MM.1S (cell line): ENCODE measurements around the gene ARHGEF38.

Experiments
- DNase-seq: peaks from one replicate; pipeline ENCODE4 v3.0.0-alpha.2; 2015
- H2AFZ ChIP-seq: fragments of 300-600 bp; sonication (generic); 2 replicates; pipeline ENCODE4 v1.6.0; 2016; ENCODE audit warnings: antibody characterized with exemption, low read length
- H3F3A ChIP-seq: fragments of 300-600 bp; sonication (generic); 2 replicates; pipeline ENCODE4 v1.6.1; 2016; ENCODE audit warnings: mild to moderate bottlenecking, antibody characterized with exemption, low read length, moderate library complexity, mixed read lengths; ENCODE audit not compliant: insufficient read depth
- H3K27ac ChIP-seq: fragments of 300-600 bp; sonication (generic); 2 replicates; pipeline ENCODE4 v1.5.1; 2016; ENCODE audit warnings: mild to moderate bottlenecking, low read length
- H3K27me3 ChIP-seq: fragments of 300-600 bp; sonication (generic); replicated peaks from 2 replicates; pipeline ENCODE4 v1.6.0; 2016; ENCODE audit warnings: low read length; ENCODE audit not compliant: insufficient read depth
- H3K36me3 ChIP-seq: fragments of 300-600 bp; sonication (generic); replicated peaks from 2 replicates; pipeline ENCODE4 v1.6.1; 2016; ENCODE audit warnings: mild to moderate bottlenecking, low read length, mixed read lengths; ENCODE audit not compliant: insufficient read depth
- H3K4me1 ChIP-seq: fragments of 300-600 bp; sonication (generic); 2 replicates; pipeline ENCODE4 v1.6.1; 2016; ENCODE audit warnings: low read length, mixed read lengths
- H3K4me2 ChIP-seq: fragments of 300-600 bp; sonication (generic); 2 replicates; pipeline ENCODE4 v1.6.0; 2016; ENCODE audit warnings: low read depth, low read length
- H3K4me3 ChIP-seq: fragments of 300-600 bp; sonication (generic); 2 replicates; pipeline ENCODE4 v1.5.1; 2016; ENCODE audit warnings: low read length, mixed read lengths
- H3K79me2 ChIP-seq: fragments of 300-600 bp; sonication (generic); 2 replicates; pipeline ENCODE4 v1.6.1; 2016; ENCODE audit warnings: mixed run types, low read length, mixed read lengths
- H3K9ac ChIP-seq: fragments of 300-600 bp; sonication (generic); 2 replicates; pipeline ENCODE4 v1.6.1; 2016; ENCODE audit warnings: low read length, mixed read lengths
- H3K9me2 ChIP-seq: fragments of 300-600 bp; sonication (generic); replicated peaks from 2 replicates; pipeline ENCODE4 v1.6.1; 2016; ENCODE audit warnings: mild to moderate bottlenecking, low read length, mixed read lengths; ENCODE audit not compliant: insufficient read depth
- H3K9me3 ChIP-seq: fragments of 300-600 bp; sonication (generic); replicated peaks from 2 replicates; pipeline ENCODE4 v1.6.1; 2016; ENCODE audit warnings: mild to moderate bottlenecking, low read length, mixed read lengths; ENCODE audit not compliant: insufficient read depth
- H4K20me1 ChIP-seq: fragments of 300-600 bp; sonication (generic); 2 replicates; pipeline ENCODE4 v1.6.1; 2016; ENCODE audit warnings: mild to moderate bottlenecking, low read length, moderate library complexity, mixed read lengths; ENCODE audit not compliant: insufficient read depth
- EZH2 ChIP-seq: fragments of 300-600 bp; sonication (generic); optimal IDR thresholded peaks from 2 replicates; pipeline ENCODE3; 2017; ENCODE audit warnings: low read depth, mild to moderate bottlenecking, antibody characterized with exemption, low read length, mixed read lengths
- EZH2phosphoT487 ChIP-seq: fragments of 300-600 bp; sonication (generic); IDR thresholded peaks from 2 replicates; pipeline ENCODE4 v1.6.1; 2018; ENCODE audit warnings: antibody characterized with exemption, low read length
- TF ChIP-seq, protein P1 (sequence below): fragments of 300-600 bp; sonication (generic); IDR thresholded peaks from 2 replicates; pipeline ENCODE4 v1.5.1; 2016; ENCODE audit warnings: antibody characterized with exemption, low read length, mixed read lengths

The ARHGEF38 gene

DNA sequence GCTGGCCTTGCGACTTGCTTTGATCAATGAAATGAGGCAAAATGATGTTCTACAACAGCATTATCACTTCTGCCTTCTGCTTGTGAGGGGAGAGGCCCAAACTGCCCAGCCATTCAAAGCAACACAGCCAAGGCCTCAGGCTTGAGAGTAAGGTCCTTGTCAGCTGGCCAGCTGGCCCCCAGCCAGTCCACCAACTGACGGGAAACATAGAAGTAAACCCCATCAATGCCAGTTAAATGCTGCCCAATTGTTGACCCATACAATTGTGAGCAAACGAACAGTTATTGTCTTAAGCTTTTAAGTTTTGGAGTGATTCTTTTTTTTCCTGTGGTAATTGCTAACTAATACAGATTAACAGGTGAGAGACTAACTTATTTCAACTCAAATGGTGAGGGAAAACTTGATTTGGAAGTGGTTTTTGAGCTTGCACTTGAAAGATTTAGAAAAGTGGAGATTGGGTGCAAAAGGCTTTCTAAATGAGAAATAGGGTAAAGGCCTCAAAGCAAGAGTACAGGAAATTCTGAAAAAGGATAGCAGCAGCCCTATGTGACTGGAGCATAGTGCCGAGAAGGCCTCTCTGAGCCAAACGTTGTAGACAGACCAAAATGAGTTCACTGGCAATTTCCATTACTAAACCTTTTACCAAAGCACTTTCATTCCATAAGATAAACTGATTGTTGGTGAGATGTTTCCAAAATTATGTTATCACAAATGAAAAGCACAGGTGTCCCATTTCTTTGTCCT is 66.9 kb downstream of the ARHGEF38 start:
- Histone ChIP-seq H3K9me3 (no peaks in the 10 kb centered on the region), H4K20me1 (no peaks in the 10 kb centered on the region), H3K27ac (no peak overlapping the region), H3K27me3 (no peaks in the 10 kb centered on the region), H3K36me3 (no peaks in the 10 kb centered on the region), H3K79me2 (no peaks in the 10 kb centered on the region), H3K9ac (no peak overlapping the region), H3K4me3 (no peak overlapping the region), H3K4me1 (peaks cover 7% of the 10 kb centered on the region), H3F3A (no peaks in the 10 kb centered on the region), H2AFZ (no peak overlapping the region), H3K9me2 (no peaks in the 10 kb centered on the region), H3K4me2 (no peak overlapping the region)
- DNase-seq, result no peak
- TF ChIP-seq, protein P1, sequence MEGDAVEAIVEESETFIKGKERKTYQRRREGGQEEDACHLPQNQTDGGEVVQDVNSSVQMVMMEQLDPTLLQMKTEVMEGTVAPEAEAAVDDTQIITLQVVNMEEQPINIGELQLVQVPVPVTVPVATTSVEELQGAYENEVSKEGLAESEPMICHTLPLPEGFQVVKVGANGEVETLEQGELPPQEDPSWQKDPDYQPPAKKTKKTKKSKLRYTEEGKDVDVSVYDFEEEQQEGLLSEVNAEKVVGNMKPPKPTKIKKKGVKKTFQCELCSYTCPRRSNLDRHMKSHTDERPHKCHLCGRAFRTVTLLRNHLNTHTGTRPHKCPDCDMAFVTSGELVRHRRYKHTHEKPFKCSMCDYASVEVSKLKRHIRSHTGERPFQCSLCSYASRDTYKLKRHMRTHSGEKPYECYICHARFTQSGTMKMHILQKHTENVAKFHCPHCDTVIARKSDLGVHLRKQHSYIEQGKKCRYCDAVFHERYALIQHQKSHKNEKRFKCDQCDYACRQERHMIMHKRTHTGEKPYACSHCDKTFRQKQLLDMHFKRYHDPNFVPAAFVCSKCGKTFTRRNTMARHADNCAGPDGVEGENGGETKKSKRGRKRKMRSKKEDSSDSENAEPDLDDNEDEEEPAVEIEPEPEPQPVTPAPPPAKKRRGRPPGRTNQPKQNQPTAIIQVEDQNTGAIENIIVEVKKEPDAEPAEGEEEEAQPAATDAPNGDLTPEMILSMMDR, result no peak
- TF ChIP-seq EZH2 (no peak), EZH2phosphoT487 (no peak)

DNA sequence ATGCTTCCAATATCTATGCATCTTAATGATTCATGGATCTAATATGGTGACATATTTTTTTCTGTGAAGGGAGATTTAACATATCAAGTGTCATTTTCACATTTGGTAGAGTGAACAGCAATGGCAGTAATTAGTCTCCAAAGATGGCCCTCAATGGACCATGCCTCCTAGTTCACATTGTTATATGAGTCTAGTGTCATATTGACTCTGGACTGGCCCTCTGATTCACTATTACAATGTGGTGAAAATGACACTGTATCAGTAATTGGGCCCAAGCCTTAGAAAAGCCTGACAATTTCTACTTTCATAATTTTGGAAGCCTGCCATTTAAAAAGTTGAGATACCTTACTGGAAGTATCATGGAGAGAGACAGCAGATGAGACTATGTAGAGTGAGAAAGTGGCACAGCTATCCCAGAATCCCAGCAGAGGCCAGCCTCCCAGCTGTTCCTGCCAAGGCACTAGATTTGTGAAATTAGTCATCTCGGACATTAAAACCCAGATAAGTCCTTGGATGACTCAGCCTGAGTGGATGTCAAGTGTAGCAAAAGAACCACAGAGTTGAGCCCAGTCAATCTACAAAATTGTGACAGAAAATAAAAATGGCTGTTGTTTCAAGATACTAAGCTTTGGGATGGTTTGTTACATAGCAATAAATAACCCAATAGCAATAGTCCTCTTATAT is 68.4 kb downstream of the ARHGEF38 start:
- no peak for DNase-seq
- H3F3A ChIP-seq, result no peaks in the 10 kb centered on the region

DNA sequence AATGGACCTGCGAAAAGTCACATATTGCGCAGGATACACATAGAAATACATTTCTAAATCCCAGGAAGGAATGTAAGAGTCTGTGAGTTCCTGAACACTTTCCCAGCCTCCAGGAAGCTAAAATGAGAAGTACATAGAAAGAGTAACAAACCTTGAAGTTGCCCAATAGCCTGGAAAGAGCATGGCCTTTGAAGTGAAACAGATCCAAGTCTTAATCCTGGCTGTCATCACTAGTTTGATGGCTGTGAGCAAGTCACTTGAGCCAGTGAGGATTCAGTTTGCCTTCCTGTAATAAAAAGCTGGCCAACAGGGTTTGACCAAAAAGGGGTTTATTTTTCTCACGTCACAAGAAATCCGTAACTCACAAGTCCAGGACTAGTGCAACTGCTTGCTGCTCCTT is 69.8 kb downstream of the ARHGEF38 start:
- no peak overlapping the region for H3K4me3 ChIP-seq
- H3F3A ChIP-seq, result no peaks in the 10 kb centered on the region
- H3K79me2 ChIP-seq, result no peaks in the 10 kb centered on the region
- H3K9ac ChIP-seq, result no peak overlapping the region
- H3K36me3 ChIP-seq, result no peaks in the 10 kb centered on the region
- no peak overlapping the region for H3K4me2 ChIP-seq
- DNase-seq, result no peak
- no peak overlapping the region for H3K27ac ChIP-seq
- H3K9me3 ChIP-seq, result no peaks in the 10 kb centered on the region
- H3K27me3 ChIP-seq, result no peaks in the 10 kb centered on the region
- peaks cover 17% of the 10 kb centered on the region for H3K4me1 ChIP-seq
- no peaks in the 10 kb centered on the region for H3K9me2 ChIP-seq
- TF ChIP-seq EZH2phosphoT487 (no peak), EZH2 (no peak)
- TF ChIP-seq, protein P1, result no peak
- H2AFZ ChIP-seq, result no peak overlapping the region
- no peaks in the 10 kb centered on the region for H4K20me1 ChIP-seq

More for the DNA sequence above, 68.4 kb downstream of the ARHGEF38 start:
- no peaks in the 10 kb centered on the region for H3K27me3 ChIP-seq
- no peaks in the 10 kb centered on the region for H4K20me1 ChIP-seq
- H3K36me3 ChIP-seq, result no peaks in the 10 kb centered on the region
- no peak overlapping the region for H3K27ac ChIP-seq
- H3K9me2 ChIP-seq, result no peaks in the 10 kb centered on the region
- TF ChIP-seq EZH2phosphoT487, result no peak
- no peak overlapping the region for H3K4me3 ChIP-seq
- H3K4me2 ChIP-seq, result no peak overlapping the region
- no peak overlapping the region for H2AFZ ChIP-seq
- peaks cover 17% of the 10 kb centered on the region for H3K4me1 ChIP-seq
- no peak overlapping the region for H3K9ac ChIP-seq
- no peaks in the 10 kb centered on the region for H3K79me2 ChIP-seq
- no peaks in the 10 kb centered on the region for H3K9me3 ChIP-seq

DNA sequence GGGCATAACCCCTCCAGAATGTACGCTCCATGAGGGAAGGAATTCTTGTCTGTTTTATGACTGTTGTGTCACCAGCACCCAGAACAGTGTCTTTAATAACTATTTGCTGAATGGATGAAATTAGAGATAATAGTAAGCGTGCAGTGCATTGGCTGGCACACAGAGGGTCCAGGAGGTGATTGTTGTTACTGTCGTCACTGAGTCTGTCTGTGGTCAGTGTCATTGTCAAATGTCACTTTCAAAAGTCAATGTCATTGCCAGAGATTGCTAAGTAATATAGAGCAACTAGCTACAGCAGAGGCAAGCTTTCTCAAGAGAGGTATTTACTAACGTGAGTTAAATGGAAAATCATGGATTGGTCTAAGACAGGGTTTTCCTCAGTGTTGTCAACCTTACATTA is 70.7 kb downstream of the ARHGEF38 start:
- Histone ChIP-seq H3K4me1 (peaks cover 17% of the 10 kb centered on the region), H3K4me2 (no peak overlapping the region), H3K79me2 (no peaks in the 10 kb centered on the region), H4K20me1 (no peaks in the 10 kb centered on the region), H3K27ac (no peak overlapping the region), H3K27me3 (no peaks in the 10 kb centered on the region), H3K9me2 (no peaks in the 10 kb centered on the region), H3K9ac (no peak overlapping the region), H3K9me3 (no peaks in the 10 kb centered on the region), H2AFZ (no peak overlapping the region), H3F3A (no peaks in the 10 kb centered on the region), H3K4me3 (no peak overlapping the region), H3K36me3 (no peaks in the 10 kb centered on the region)
- TF ChIP-seq, protein P1, result no peak
- TF ChIP-seq EZH2phosphoT487 (no peak), EZH2 (no peak)
- no peak for DNase-seq
